Common myeloid progenitor, CD34-positive (primary cell): Measurements from ENCODE around the gene POTEC.
"Not testable (repeated sequence)": the region's sequence is repeated elsewhere in the genome, so short reads cannot be mapped to it uniquely, and the experiment has no call there.

ENCODE experiments used
- CTCF ChIA-PET: fragments of 350-600 bp; sonication (Branson Sonifier 250); formaldehyde crosslinking; loops from one replicate; lab custom pipeline; 2021; ENCODE audit warnings: antibody characterized with exemption; lab: Charles Lee
- POLR2A ChIA-PET: fragments of 350-600 bp; sonication (Branson Sonifier 250); formaldehyde crosslinking; loops from one replicate; lab custom pipeline; 2021; ENCODE audit warnings: antibody characterized with exemption; lab: Charles Lee
- DNase-seq, 3 donors: peaks; one replicate each; pipeline versions ENCODE4 v3.0.0 to v3.0.0-alpha.2; 2013
- H3K27ac ChIP-seq, 2 experiments: 1 replicate in 1 of 2; 2 replicates in 1 of 2; pipeline ENCODE4 v1.7.0; 2013; ENCODE audit warnings: inconsistent platforms in 2 of 2, low read length in 2 of 2, mild to moderate bottlenecking in 2 of 2, low read depth in 1 of 2, moderate library complexity in 1 of 2; ENCODE audit not compliant: severe bottlenecking in 2 of 2, insufficient read depth in 1 of 2, poor library complexity in 1 of 2
- H3K27me3 ChIP-seq, 5 experiments: replicated peaks in 2 of 5; 1 replicate in 3 of 5; 2 replicates in 2 of 5; pipeline versions ENCODE4 v1.6.1 to v1.7.0; 2013; ENCODE audit warnings: low read length in 4 of 5, mild to moderate bottlenecking in 2 of 5, moderate library complexity in 2 of 5, inconsistent platforms in 1 of 5; ENCODE audit not compliant: insufficient read depth in 5 of 5, control insufficient read depth in 4 of 5
- H3K36me3 ChIP-seq, 4 experiments: 1 replicate in 2 of 4; 2 replicates in 2 of 4; pipeline versions ENCODE4 v1.6.1 to v1.7.0; 2013; ENCODE audit warnings: low read length in 3 of 4, control low read depth in 1 of 4, mild to moderate bottlenecking in 1 of 4; ENCODE audit not compliant: control insufficient read depth in 4 of 4, insufficient read depth in 4 of 4
- H3K4me1 ChIP-seq, 4 experiments: 1 replicate in 3 of 4; 2 replicates in 1 of 4; pipeline versions ENCODE4 v1.6.1 to v1.7.1; 2013; ENCODE audit warnings: low read length in 3 of 4, mild to moderate bottlenecking in 3 of 4, control low read depth in 1 of 4, inconsistent platforms in 1 of 4, moderate library complexity in 1 of 4; ENCODE audit not compliant: control insufficient read depth in 4 of 4, insufficient read depth in 4 of 4; ENCODE audit errors: control extremely low read depth in 1 of 4
- H3K4me3 ChIP-seq, 7 experiments: 1 replicate in 4 of 7; 2 replicates in 3 of 7; pipeline versions ENCODE4 v1.5.1 to v1.7.0; 2013; ENCODE audit warnings: mild to moderate bottlenecking in 7 of 7, low read length in 6 of 7, moderate library complexity in 6 of 7, inconsistent platforms in 2 of 7, low read depth in 2 of 7, control low read depth in 1 of 7; ENCODE audit not compliant: insufficient read depth in 4 of 7, control insufficient read depth in 1 of 7; ENCODE audit errors: extremely low read depth in 1 of 7
- H3K9me3 ChIP-seq, 5 experiments: 1 replicate in 4 of 5; 2 replicates in 1 of 5; pipeline versions ENCODE4 v1.6.1 to v1.7.1; 2013; ENCODE audit warnings: low read length in 4 of 5, mild to moderate bottlenecking in 2 of 5, inconsistent platforms in 1 of 5, low read depth in 1 of 5, moderate library complexity in 1 of 5; ENCODE audit not compliant: control insufficient read depth in 4 of 5, insufficient read depth in 2 of 5; ENCODE audit errors: control extremely low read depth in 1 of 5
- WGBS: methylation state at CpG from one replicate; pipeline ENCODE4 v1.1.5; 2013; ENCODE audit not compliant: insufficient coverage; 5-methylcytosine and 5-hydroxymethylcytosine counted together

POTEC gene

DNA sequence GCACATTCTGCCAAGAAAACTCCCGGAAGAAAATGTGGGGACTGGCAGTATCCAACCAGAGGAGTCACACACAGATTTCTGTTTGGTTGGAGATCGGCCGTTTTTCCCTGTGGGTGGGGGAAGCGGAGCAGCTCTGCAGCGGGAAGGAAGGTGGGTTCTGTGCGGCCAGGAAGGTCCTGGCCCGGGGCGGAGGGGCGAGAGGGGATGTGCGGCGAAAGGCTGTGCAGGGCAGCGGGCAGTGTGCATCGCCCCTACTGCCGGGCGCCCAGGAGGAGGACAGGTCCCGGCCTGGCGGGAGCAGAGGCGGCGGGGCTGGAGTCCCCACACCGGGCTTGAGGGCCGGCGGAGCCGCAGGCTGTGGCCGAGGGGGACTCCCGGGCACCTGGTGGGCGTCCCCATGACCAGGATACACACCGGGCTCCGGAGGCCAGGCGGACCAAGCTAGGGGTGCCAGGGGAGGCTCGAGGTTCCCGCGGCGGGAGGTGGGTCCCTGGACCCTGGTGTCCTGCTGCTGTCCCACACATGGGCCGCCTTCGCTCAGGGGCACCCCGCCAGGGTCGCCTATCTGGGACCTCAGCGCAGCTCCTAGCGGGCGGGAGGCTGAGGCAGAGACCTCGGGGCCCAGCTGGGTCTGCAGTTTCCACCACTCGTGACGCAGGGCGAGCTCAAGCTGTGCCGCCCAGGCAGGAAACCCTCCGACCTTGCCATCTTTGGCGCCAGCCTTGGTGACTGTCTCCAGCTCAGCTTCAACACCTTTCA lies 54.0 kb downstream of the POTEC start:
- H3K4me1 ChIP-seq, H3K9me3 ChIP-seq, H3K4me3 ChIP-seq, H3K36me3 ChIP-seq, H3K27me3 ChIP-seq, POLR2A ChIA-PET, H3K27ac ChIP-seq, CTCF ChIA-PET, DNase-seq: not testable (repeated sequence)
- 76% methylated on average over 15 of the region's 47 CpGs for WGBS

DNA sequence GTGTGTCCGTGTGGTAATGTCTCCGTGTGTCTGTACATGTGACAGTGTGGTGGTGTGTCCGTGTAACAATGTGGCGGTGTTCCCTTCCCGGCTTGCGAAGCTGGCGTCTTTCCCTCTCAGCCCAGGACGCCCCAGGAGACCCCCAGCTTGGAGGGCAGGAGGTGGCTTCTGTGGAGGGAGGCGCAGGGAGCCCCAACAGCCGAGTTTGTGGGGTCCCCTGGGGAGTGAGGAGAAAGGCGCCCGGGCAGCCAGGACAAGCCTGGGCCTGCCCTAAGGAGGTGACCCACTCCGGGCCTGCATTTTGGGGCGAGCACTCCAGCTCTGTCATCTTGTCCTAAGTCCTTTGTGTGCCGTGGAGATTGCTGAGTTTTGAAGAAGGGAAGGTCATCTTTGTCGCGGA lies 54.6 kb downstream of the POTEC start:
- WGBS: 90% methylated on average over 9 of the region's 17 CpGs
- DNase-seq, CTCF ChIA-PET, H3K4me1 ChIP-seq, H3K27me3 ChIP-seq, H3K4me3 ChIP-seq, POLR2A ChIA-PET, H3K36me3 ChIP-seq, H3K9me3 ChIP-seq, H3K27ac ChIP-seq: not testable (repeated sequence)

DNA sequence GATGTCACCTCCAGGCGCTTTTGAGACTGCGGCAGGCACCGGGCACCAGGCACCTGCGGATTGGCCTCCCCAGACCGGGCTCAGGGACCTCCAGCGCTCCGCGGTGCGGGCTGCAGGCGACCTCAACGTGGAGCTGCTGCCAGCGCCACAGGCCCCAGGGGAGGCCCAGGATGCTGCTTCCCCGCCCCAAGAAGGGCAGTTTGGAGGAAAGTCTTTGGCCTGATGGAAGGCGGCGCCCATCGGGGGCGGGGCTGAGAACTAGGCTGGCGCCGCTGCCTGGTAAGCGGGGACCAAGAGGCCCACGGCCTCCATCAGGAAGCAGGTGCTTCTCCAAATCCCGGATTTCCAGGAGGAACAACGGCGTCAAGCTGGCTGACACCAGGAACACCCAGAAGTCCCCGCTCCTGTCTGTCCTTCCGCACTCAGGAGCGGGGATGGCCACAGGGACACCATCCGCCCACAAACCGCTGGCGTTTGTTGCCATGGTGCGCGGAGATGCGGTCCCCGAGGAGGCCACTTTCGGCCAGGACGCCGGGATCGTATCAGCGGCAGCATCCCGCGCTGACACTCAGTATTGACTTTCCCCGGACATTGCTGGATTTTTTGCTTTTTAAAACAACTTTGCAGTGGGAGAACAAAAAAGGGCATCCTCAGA lies 56.3 kb downstream of the POTEC start:
- 100% methylated on average over 1 of the region's 42 CpGs for WGBS
- H3K36me3 ChIP-seq, H3K27me3 ChIP-seq, H3K9me3 ChIP-seq, H3K4me1 ChIP-seq, CTCF ChIA-PET, POLR2A ChIA-PET, H3K27ac ChIP-seq, H3K4me3 ChIP-seq, DNase-seq: not testable (repeated sequence)

DNA sequence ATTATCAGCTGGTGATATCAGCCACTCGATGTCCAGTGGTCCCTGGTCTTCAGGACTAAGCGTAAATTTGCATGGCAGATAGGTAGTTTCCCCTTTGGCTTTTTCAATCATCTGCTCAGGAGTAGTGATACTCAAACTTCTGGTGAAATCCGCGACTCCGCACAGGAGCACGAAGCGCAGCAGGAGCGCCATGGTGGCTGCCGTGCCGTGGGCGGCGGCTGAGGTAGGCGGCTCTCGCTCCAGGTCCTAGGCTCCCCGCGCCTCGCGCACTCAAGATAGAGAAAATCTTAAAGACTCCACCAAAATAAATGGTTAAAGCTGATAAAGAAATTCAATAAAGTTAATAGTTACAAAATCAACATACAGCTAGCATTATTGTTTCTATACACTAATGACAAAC lies 64.3 kb downstream of the POTEC start:
- POLR2A ChIA-PET, H3K36me3 ChIP-seq, H3K4me3 ChIP-seq, H3K27me3 ChIP-seq, CTCF ChIA-PET, H3K27ac ChIP-seq, H3K4me1 ChIP-seq, DNase-seq, H3K9me3 ChIP-seq: not testable (repeated sequence)
- no CpG with 5 or more reads among the region's 18 CpGs for WGBS

DNA sequence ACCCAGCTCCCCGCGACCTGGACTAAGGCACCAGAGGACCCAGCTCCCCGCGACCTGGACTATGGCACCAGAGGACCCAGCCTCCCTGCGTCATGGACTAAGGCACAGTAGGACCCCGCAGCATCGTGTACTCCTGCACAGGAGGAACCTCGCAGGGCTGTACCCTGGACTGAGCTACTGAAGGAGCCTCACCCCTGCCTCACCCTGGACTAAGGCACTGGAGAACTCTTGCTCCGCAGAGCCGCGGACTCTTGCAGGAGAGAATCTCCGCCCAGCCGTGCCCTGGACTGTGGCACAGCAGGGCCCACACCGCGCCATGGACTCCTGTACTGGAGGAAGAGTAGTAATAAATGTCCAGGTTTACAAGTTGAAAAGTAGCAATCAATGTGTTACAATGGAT lies 67.9 kb downstream of the POTEC start:
- CTCF ChIA-PET, H3K27ac ChIP-seq, H3K9me3 ChIP-seq, H3K4me3 ChIP-seq, POLR2A ChIA-PET, H3K27me3 ChIP-seq, H3K36me3 ChIP-seq, DNase-seq, H3K4me1 ChIP-seq: not testable (repeated sequence)
- 95% methylated on average over 15 of the region's 15 CpGs for WGBS

DNA sequence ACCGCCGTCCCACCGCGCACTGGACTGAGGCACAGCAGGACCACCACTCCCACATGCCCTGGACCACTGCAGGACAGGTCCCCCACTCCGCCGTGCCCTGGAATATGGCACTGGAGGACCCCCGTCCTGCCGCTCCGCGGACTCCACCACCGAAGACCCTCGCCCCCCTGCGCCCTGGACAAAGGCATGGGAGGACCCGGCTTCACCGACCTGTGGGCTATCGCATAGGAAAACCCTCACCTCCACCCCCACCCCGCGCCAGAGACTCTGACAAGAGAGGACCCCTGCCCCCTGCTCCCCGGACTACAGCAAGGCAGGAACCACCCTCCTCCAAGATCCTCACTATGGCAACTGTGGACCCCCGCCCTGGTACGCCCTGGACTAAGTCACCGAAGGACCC lies 68.6 kb downstream of the POTEC start:
- CTCF ChIA-PET, H3K36me3 ChIP-seq, H3K4me1 ChIP-seq, H3K4me3 ChIP-seq, H3K27me3 ChIP-seq, H3K27ac ChIP-seq, H3K9me3 ChIP-seq, POLR2A ChIA-PET, DNase-seq: not testable (repeated sequence)
- 92% methylated on average over 5 of the region's 22 CpGs for WGBS

DNA sequence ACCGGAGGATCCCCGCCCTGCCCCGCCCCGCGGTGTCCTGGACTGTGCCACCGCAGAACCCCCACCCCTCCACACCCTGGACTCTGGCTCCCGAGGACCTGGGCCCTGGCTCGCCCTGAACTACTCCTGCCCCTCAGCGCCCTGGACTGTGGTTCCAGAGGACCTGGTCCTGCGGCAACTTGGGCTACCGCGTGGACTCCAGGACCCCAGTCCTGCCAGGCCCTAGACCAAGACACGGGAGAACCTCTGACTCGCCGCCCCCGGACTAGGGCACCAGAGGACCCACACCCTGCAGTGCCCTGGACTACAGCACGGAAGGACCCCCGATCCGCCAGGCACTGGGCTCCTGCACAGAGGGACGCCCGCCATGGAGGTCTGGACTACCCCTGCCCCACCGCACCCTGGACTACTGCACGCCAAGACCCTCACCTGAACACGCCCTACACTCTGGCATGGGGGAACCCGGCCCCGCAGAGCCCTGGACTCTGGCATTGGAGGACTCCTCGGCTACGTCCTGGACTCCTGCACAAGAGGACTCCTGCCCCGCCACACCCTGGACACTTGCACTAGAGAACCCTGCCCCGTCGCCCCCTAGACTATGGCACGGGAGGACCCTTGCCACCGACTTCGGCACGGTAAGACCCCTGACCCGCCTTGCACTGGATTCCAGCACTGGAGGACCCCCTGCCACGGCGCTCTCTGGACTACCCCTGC lies 69.2 kb downstream of the POTEC start:
- H3K36me3 ChIP-seq, POLR2A ChIA-PET, H3K27ac ChIP-seq, H3K27me3 ChIP-seq, H3K9me3 ChIP-seq, CTCF ChIA-PET, DNase-seq, H3K4me1 ChIP-seq, H3K4me3 ChIP-seq: not testable (repeated sequence)
- WGBS: 96% methylated on average over 7 of the region's 38 CpGs
